ENCODE results near the gene IL21.

Gene IL21

DNA sequence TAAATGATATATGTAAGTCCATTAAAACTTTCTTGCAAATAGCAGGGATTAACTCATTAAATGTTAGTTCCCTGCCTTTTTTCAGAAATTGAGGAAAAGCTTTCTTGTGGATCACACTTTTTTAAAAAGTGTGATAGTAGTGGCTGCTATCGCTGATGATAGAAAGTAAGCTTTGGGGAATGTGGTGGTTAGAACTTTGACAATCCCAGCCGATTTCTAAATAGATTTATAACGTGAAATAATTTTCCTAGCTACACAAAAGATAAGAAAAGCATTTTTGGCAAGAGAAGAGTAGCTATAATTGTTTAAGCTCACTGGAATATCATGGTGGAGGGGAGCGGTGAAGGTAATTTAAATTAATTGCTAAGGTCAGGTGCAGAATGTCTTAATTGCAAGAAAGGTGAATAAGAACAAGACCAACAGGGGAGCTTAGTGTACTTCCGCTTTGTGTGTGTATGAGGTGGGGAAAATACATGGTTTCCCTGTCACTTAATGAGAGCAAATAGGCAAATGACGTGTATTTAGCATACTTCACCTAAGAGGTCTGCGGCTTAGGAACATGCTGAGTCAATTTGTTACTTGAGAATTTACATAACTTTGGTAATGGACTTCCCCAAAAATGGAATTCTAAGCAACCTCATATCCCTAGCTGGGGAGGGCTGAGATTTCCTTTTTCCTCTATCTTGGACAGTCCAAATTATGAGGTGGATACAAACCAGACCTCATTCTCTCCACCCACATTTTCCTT, 11.7 kb upstream of the IL21 start:
- DNase-seq (ENCODE audit: low read depth) = no peak

DNA sequence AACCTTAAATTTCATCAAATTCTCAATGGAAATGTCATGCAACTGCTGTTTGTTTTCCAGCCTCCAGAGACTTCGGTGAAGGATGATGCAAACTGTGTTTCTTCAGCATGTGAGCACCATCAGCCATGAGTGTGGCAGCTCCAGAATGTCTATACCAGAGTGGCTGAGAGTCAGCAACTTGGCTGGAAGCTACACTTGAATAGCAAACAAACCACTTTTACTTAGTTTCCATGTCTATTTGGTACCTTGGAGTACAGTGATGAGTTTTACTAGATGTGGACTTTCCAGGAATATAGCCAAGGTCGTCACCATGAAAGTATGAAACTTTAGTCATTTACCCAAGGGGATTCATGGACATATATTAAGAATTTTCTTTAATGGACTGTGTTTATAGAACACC, 4.3 kb upstream of the IL21 start:
- no peak for DNase-seq (ENCODE audit: low read depth)

GRCh38 chr4:122624205-122624604, 3.3 kb upstream of the IL21 start:
- no peak for DNase-seq (ENCODE audit: low read depth)

- no peak for DNase-seq (ENCODE audit: low read depth)
These were observed 2.8 kb upstream of the IL21 start for GRCh38 chr4:122623637-122624166.

DNA sequence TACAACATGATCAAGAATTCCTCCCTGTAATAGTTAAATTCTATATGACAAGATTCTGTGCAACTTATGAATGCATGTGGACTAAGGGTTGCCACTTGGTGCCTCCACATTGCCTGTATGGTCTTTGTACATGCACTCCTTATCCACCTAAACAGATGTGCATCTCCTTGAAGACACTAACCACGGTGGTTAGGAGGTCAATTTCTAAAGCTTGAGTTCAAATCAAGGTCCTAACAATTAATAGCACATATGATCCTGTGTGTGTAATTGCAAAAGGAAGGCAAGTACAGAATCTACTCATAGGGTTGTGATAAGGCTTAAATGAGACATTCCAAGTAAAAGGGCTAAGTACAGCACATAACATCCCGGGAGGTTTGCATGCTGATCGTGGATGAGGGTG, 1.5 kb upstream of the IL21 start:
- no peak for DNase-seq (ENCODE audit: low read depth)

- DNase-seq (ENCODE audit: low read depth) = no peak
These were observed 1.3 kb downstream of the IL21 start for GRCh38 chr4:122619611-122620010.

GRCh38 chr4:122617597-122618593, 3.0 kb downstream of the IL21 start:
- DNase-seq (ENCODE audit: low read depth) = no peak

DNA sequence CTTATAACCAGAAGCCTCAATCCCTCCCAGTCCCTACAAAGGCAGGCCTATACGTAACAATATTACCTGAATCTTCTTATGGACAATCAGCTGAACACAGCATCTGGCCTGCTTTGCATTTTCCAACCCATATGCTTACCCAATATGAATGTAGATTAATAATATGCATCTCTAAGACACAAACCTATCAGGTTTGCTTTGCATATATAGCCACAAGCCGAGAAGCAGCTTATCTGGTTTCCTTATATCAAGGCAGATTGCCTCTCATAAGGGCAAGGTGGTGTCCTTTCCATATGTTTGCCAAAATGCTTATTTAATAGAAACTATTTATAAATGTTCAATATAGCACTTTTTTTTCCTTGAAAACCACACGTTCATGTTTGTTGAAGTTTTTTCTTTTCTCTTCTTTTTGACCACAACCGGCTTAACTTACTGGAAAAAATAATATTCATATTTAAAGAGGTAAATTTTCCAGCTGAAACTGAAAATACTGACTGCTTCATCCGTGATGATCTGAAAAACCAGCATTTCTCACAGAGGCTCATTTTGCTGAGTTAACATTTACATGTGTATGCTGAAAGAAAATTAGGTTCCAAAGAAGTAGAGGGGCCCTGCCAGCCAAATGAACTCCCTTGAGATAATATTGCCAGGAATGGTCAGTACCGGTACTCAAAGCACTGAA, 3.8 kb downstream of the IL21 start:
- no peak for DNase-seq (ENCODE audit: low read depth)

DNA sequence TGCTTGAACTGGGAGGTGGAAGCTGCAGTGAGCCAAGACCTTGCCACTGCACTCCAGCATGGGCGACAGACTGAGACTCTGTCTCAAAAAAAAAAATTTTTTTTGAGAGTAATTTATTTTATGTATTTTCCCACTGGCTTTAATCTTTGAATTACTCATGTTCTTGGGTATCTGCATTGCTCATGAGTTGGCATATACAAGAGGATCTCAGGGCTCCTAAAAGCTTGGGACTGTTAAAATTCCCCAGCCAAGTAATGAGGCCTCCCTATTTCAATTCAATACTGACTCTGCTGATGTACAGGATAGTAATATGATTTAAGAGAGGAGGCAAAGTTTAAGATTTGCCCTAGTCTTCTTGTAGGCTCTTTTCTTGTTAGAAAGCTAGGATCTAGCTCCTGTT, 6.2 kb downstream of the IL21 start:
- DNase-seq (ENCODE audit: low read depth) = no peak

DNA sequence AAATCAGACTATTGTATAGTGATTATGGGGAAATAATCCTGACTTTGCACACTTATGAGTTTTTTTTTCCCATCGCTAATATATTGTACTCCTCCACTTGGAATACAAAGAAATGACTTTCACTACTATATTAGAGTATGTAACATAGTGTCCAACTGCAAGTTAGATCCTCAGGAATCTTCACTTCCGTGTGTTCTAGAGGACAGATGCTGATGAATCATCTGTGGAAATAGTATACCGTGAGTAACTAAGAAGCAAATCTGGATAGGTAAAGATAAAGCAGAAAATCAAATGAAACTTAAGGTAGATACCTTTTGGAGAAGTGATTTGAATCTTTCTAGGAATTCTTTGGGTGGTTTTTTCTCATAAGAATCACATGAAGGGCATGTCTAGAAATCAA, 8.3 kb downstream of the IL21 start:
- DNase-seq (ENCODE audit: low read depth) = no peak

DNA sequence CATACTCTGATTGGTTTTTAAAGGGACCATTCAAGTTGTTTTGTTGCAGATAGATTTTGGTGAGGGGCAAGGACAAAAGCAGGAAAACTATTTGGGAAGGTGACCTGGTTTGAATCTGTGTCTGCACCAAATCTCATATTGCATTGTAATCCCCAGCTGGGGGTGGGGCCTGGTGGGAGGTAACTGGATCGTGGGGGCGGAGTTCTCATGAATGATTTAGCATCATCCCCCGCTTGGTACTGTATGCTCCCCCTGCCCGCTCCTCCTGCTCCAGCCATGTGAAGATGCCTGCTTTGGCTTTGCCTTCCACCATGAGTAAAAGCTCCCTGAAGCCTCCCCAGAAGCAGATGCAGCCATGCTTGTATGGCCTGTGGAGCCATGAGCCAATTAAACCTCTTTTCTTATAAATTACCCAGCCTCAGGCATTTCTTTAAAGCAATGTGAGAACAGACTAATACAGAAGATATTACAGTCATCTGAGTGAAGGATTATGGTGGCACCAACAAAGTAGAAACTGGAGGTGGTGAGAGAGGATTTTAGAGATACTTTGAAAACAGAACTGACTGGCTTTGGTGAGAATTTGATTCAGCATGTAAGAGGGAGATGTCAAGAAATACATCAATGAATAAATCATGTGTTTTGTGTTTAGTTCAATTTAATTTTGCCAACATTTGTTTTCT, 14.4 kb downstream of the IL21 start:
- DNase-seq (ENCODE audit: low read depth) = no peak

GRCh38 chr4:122604146-122604545, 16.7 kb downstream of the IL21 start:
- DNase-seq (ENCODE audit: low read depth) = no peak

- no peak for DNase-seq (ENCODE audit: low read depth)
These were observed 17.7 kb downstream of the IL21 start for GRCh38 chr4:122603156-122603574.

DNA sequence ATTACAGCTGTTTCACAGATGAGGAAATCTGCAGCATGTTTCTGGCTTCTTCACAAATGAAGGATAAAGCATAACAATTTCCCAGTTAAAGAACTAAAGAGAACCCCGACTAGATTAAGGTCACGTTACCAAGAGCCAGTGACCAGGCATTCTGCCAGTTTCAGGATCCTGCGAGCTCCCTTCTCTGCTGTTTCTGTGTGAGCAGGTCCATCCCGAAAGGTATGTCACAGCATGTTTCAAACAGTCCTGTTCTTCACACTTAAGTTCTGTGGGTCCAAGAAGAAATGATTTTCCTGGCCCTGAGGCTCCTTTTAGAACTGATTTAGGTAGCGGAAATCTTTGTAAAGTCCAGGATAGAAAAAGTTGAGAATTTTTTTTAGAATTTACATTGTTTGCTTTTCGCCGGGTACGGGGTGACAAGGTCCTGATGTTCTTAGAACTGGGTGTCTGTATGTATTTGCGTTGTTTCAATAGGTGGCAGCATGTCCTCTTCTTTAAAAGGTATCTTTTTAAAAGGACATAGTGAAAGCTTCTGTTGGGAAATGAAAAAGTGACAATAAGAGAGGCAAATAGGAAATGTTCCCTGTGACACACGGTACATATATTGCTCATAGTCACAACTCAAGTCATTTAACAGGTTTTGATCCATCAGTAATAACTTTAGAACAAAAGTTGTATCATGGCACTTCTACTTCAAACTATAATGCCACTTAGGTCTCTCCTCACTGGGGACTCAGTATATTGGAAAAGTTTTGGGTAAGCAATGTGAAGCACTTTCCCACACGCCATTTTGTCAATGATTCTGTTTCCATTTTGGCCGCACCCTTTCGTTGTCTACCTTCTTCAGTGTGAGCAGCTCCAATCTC, 18.4 kb downstream of the IL21 start:
- DNase-seq (ENCODE audit: low read depth) = no peak

DNA sequence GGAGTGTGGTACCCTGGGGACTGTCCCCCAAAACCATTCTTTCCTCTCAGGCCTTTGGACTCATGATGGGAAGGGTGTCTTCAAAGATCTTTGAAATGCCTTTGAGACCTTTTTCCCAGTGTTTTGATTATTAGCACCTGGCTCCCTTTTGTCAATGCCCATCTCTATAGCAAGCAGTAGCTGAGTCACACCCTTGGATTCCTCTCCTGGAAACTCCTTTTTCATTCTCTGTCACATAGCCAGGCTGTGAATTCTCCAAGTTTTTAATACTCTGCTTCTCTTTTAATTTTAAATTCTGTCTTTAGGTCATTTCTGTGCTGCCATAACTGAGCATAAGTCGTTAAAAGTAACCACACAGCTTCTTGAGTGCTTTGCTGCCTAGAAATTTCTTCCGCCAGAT, 29.7 kb downstream of the IL21 start:
- no peak for DNase-seq (ENCODE audit: low read depth)

DNA sequence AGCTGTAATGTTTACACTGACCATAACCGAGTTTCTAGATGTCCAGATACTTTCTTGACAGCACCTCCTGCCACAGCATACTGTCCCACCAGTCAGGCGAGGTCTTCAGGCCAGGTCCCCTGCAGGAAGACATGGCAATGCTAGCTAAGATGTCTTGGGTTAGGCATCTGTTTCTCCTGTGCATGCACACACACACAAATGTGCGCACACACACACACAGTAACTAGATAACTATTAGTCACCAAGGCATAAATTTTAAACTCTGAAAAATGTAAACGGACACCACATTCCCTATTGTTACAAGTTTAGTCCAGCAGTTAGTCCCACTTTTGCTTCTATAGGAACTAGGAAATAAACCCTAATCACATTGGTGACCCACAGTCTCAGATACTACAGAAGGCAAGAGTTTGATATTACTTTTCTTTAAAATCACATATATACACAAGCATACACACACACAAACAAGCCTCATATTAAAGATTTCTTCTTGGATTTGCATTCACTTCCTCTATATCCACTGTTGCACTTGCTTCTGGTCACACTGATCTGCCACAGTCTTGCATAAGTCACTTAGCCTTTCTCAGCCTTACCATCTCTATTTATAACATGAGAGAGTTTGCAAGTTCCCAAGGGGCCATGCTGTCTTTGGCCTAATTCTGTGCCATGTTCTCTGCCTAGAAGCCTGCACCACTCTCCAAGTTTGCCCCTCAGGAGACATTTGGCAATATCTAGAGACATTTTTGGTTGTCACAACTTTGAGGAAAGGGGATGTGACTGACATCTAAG, 32.2 kb downstream of the IL21 start:
- DNase-seq (ENCODE audit: low read depth) = no peak

- no peak for DNase-seq (ENCODE audit: low read depth)
These were observed 36.3 kb downstream of the IL21 start for GRCh38 chr4:122584519-122584918.

- DNase-seq (ENCODE audit: low read depth) = no peak
These were observed 37.0 kb downstream of the IL21 start for GRCh38 chr4:122583906-122584305.

DNA sequence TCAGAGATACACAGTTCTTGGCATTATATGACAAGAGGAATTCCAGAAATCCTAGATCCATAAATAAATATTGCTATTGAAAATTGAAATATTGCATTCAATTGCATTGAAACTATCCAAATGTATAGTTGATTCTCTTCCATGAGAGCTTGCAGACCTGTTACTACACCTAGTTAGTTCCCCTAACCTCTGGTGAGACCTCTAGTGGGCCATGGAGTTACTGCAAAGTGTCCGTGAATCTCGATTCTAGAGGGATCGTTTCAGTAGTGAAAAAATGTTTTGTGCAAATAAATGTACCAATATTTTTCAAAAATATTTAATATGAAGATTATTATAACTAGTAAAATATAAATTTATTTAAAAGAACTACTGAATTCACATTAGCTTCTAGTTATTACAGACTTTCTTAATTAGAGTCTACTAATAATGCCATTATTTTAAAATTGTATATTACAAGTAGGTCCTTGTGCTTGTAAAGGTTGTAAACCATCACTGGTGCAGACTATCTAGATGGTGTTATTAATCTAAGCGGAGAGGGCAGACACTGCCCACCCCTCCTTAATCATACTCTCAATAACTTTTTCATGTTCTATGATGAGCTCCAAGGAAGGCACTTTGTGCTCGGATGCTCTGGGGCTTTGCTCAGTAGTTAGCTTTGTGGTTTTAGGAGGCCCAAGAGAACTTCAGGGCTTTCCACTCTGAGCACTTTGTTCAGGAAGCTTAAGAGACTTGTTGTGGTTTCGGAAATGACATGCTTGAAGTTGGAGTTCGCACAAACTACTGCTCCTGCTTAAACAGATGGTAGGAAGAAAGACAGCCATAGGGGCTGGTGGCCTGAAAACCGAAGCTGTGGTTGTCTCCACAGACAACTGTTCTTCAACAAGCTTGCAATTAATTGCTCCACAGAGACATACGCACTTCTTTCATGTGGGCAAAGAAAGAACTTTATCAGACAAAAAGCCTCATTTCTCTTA, 42.8 kb downstream of the IL21 start:
- peak; percentile 31 for DNase-seq (ENCODE audit: low read depth)

Measured in activated gamma-delta T cell treated with anti-CD3 and anti-CD28 coated beads, Interleukin-2, amount 50 U/mL, for 16 hours (primary cell).